NCI-H146 treated with DMSO at 0.1 percent for 48 hours (cell line): ENCODE data around the gene CHMP2A.
A peak's percentile ranks its signal among the peaks of the same experiment; 100 is the strongest.
"Not testable (repeated sequence)": the region's sequence is repeated elsewhere in the genome, so short reads cannot be mapped to it uniquely, and the experiment has no call there.

Experiments used
- DNase-seq: peaks from one replicate; lab custom pipeline; 2025; ENCODE audit not compliant: unreplicated experiment; lab: John Stamatoyannopoulos, UW

Gene CHMP2A

DNA sequence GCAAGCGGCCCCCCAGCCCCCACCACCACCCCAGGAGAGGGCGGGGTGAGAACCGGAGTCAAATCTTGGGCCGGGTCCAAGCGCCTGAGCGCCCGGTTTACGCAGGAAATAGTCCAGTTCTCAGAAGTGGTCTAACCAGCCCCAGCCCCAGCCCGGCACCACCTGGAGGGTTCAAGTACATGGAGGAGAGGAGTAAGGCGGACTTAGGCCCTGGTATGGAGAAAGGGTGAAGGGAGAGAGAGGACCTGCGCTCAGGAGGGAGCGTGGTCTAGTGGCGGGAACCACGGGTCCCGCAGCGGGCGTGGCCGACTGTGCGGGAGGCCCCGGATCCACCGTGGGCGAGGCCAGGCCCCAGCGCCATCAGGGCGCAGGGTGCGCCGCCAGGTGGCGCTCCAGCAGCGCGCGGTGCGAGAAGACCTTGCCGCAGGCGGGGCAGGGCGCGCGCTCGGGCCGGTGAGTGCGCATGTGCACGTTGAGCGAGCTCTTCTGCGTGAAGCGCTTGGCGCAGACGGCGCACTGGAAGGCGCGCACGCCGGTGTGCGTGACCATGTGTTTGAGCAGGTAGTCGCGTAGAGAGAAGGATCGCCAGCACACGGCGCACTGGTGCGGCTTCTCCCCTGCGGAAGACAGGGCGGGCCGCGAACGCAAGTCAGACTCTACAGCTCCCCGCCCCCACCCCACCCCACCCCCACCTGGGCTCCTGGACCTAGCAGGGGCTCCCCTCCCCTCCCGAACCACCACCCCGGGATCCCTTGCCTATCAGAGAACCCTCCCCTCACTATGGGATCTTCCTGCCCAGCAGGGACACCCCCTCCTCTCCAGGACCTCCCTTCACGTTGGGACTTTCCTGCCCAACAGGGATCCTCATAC lies 41.0 kb downstream of the CHMP2A start:
- DNase-seq = peak; percentile 58

DNA sequence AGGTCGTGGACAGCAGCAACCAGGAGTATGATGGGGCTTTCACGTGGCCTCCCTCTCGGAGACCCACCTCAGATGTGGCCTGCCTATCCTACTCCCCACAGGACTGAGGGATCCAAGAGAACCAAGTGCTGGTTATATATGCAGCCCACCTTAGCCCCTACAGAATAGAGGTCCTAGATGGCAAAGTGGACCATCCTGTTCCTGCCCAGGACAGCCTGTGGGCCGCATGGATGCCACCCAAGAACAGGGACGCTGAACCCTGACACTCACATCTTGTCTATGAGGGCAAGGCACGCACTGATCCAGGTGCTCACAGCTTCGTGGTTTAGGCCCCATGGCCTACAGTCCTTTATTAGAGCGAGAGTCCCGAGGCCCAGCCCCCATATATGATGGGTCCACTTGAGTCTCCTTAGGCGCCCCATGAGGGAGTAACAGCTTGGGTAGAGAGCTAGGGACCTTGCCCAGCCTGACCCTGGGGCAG lies 41.7 kb downstream of the CHMP2A start:
- no peak for DNase-seq

DNA sequence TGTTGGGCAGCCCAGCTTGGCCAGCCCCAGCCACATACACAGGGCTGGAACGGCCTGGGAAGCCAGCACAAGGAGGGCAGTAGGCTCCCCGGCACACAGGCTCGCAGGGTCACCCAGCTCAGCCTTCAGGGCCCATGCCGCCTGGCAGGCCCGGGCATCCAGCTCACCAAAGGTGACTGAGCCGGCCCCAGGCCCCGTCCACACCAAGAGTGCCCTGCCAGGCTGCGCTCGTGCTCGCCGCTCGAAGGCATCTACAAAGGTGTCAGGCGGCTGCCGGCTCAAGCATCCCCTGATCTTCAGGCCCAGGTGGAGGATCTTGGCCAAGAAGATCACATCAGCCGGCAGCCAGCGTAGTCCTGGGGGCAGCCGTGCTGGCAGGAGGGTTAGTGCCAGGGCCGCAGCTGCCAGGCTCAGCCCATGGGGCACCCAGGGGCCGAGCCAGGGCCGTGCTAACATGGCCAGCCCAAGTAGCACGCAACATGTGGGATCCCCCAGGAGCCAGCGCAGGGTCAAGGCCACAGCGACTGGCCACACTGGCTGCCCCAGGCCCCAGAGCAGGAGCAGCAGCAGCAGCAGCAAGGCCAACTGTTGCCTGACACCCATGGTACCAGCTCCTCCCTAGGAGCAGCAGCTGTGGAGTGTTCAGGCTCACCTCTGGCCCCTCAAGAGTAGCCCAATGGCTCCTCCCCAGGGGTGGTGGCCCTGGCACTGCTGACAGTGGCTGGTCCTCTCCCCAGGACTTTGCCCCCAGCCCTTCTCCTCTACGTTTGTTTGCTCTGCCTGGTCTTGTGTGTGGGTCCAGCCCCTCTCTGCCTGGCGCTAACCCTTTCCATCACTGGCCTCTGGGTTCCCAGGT lies 43.3 kb downstream of the CHMP2A start, which contains the start of gene SLC27A5:
SLC27A5 (minus strand) TSS at position 640 of the 856 bp plus-strand sequence; CDS start at position 603, 37 bp downstream.
- no peak for DNase-seq

DNA sequence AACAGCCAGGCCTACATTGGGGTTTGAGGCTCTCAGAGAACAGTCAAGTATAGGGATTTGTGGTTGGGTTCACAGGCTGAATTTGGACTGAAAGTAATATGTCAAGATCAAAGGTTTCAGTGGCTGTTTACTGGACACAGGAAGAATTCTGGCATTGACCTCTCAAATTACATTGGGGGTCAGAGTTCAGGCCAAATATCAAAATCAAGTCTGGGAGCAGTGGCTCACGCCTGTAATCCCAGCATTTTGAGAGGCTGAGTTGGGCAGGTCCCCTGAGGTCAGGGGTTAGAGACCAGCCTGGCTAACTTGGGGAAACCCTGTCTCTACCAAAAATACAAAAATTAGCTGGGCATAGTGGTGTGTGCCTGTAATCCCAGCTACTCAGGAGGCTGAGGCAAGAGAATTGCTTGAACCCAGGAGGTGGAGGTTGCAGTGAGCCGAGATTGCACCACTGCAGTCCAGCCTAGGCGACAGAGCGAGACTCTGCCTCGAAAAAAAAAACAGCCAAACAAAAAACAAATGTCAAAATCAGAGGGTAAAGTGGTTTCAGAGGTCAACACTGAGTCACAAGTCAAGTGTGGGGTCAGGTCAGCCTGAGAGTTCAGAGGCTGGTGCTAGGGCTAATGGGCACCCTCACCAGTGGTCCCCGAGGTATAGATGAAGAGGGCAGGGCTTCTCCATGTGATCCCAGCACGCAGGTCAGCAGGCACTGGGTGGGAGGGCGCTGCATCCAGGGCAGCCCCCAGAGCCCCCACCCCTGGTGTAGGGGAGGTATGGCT lies 44.6 kb downstream of the CHMP2A start:
- no peak for DNase-seq

DNA sequence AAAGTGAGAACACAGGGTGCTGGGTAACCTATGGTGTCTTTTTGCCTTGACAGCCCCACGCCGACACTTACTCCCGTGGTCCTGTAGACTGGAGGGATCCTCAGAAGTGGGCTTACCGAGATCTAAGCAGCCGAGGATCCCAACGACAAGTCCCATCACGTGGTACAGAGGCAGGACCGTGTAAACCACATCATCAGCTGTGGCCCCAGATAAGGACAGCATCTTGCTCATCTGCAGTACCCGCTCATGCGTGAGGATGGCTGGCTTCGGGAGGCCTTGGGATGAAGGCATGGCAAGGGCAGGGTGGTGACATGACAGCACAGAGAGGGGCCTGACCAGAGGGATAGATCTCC lies 45.2 kb downstream of the CHMP2A start:
- DNase-seq = no peak

DNA sequence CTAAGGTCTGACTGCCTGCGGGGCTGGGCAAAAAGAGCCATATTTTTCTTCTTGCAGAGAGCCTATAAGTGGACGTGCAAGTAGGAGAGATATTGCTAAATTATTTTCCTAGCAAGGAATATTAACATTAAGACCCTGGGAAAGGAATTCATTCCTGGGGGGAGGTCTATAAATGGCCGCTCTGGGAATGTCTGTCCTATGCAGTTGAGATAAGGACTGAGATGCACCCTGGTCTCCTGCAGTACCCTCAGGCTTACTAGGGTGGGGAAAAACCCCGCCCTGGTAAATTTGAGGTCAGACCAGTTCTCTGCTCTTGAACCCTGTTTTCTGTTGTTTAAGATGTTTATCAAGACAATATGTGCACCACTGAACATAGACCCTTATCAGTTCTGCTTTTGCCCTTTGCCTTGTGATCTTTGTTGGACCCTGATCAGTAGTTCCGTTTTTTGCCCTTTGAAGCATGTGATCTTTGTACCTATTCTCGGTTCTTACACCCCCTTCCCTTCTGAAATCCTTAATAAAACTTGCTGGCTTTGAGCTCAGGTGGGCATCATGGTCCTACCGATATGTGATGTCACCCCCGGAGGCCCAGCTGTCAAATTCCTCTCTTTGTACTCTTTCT lies 47.2 kb downstream of the CHMP2A start:
- not testable (repeated sequence) for DNase-seq
